Activated CD4-positive, alpha-beta T cell treated with anti-CD3 and anti-CD28 coated beads, Interleukin-2, amount 10 ng/mL, durations not matched to agents 24 days and 14 days (primary cell): ENCODE measurements around the gene DHX35. TPM values are rescaled to one million over a fixed set of nuclear protein-coding genes. Genes with fewer than 3 reads are reported as not detected.

Experiments used
- DNase-seq: peaks from one replicate; pipeline ENCODE4 v3.0.0; 2022
- H3K27ac Mint-ChIP-seq: one replicate; pipeline ENCODE4 v1.8.0; 2022; ENCODE audit warnings: mild to moderate bottlenecking, mixed read lengths
- H3K27me3 Mint-ChIP-seq: one replicate; pipeline ENCODE4 v1.8.0; 2022; ENCODE audit warnings: mixed read lengths
- H3K36me3 Mint-ChIP-seq: one replicate; pipeline ENCODE4 v1.8.0; 2022; ENCODE audit warnings: low read depth, mild to moderate bottlenecking, mixed read lengths
- H3K4me1 Mint-ChIP-seq: one replicate; pipeline ENCODE4 v1.8.0; 2021; ENCODE audit warnings: mixed read lengths
- H3K4me3 Mint-ChIP-seq: one replicate; pipeline ENCODE4 v1.8.0; 2022; ENCODE audit warnings: mild to moderate bottlenecking, moderate library complexity, mixed read lengths
- H3K9me3 Mint-ChIP-seq: one replicate; pipeline ENCODE4 v1.8.0; 2021; ENCODE audit warnings: mixed read lengths
- intact Hi-C: fragments of 100-400 bp; cut with micrococcal nuclease; formaldehyde crosslinking; loops from one replicate; pipeline ENCODE4 v1.15.1; 2023
- total RNA-seq: library from RNA; stranded (reverse); gene quantifications from 2 replicates; pipeline ENCODE4 v1.2.3, GENCODE V29; 2022

DHX35 gene
- total RNA-seq, 1 donor from 2014 or later, result 18.3 TPM

GRCh38 chr20:39076958-39077357, 114.8 kb downstream of the DHX35 start:
- H3K9me3 Mint-ChIP-seq, result no peaks in the 10 kb centered on the region

GRCh38 chr20:39080326-39080725, 118.2 kb downstream of the DHX35 start:
- no peaks in the 10 kb centered on the region for H3K36me3 Mint-ChIP-seq
- peaks cover 3% of the 10 kb centered on the region for H3K4me1 Mint-ChIP-seq
- no peaks in the 10 kb centered on the region for H3K9me3 Mint-ChIP-seq
- no peak overlapping the region for H3K4me3 Mint-ChIP-seq
- peaks cover 27% of the 10 kb centered on the region for H3K27me3 Mint-ChIP-seq
- intact Hi-C loops, result loop anchor here (10.0 kb wide), 1 partner anchor 436 kb away; no protein-coding TSS in a partner anchor
- DNase-seq, result no peak
- H3K27ac Mint-ChIP-seq, result no peak overlapping the region

More at GRCh38 chr20:39076958-39077357, 114.8 kb downstream of the DHX35 start:
- Mint-ChIP-seq H3K36me3 (no peaks in the 10 kb centered on the region), H3K4me1 (peaks cover 3% of the 10 kb centered on the region), H3K4me3 (no peak overlapping the region), H3K27me3 (peaks cover 41% of the 10 kb centered on the region), H3K27ac (no peak overlapping the region)
- DNase-seq, result no peak
- intact Hi-C loops, result no loop called here

DNA sequence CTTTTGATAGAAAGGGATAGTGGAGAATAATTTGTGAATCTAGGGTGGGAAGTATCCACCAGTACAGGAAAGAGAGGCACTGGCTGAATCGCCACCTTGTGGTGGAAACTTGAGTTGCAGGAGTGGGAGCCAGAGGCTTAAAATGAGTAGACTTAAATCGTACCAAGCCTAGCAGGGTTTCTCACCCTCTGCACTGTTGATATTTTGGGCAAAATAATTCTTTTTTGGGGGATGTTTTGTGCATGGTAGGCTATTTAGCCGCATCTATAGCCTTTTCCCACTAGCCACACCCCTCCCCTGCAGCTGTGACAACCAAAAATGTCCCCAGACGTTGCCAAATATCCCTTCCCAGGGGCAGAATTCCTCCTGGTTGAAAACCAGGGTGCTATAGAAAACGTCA, 119.1 kb downstream of the DHX35 start:
- Mint-ChIP-seq H3K4me1 (peaks cover 3% of the 10 kb centered on the region), H3K27ac (no peak overlapping the region), H3K27me3 (peaks cover 25% of the 10 kb centered on the region), H3K36me3 (no peaks in the 10 kb centered on the region), H3K9me3 (no peaks in the 10 kb centered on the region), H3K4me3 (no peak overlapping the region)
- peak; percentile 95 for DNase-seq
- intact Hi-C loops, result loop anchor here (1.0 to 10.0 kb wide), 3 partner anchors 31 to 436 kb away; partner anchors contain the start of gene FAM83D

- Mint-ChIP-seq H3K27ac (no peak overlapping the region), H3K4me1 (peaks cover 3% of the 10 kb centered on the region), H3K36me3 (no peaks in the 10 kb centered on the region), H3K9me3 (no peaks in the 10 kb centered on the region), H3K4me3 (no peak overlapping the region), H3K27me3 (peaks cover 17% of the 10 kb centered on the region)
- intact Hi-C loops, result loop anchor here (10.0 kb wide), 1 partner anchor 438 kb away; no protein-coding TSS in a partner anchor
- no peak for DNase-seq
These were observed 120.7 kb downstream of the DHX35 start for GRCh38 chr20:39082622-39083398.

- no peak overlapping the region for H3K4me3 Mint-ChIP-seq
- H3K9me3 Mint-ChIP-seq, result no peaks in the 10 kb centered on the region
- peaks cover 10% of the 10 kb centered on the region for H3K27me3 Mint-ChIP-seq
- no peak overlapping the region for H3K27ac Mint-ChIP-seq
- peaks cover under 1% of the 10 kb centered on the region for H3K4me1 Mint-ChIP-seq
- no peak for DNase-seq
- H3K36me3 Mint-ChIP-seq, result no peaks in the 10 kb centered on the region
- intact Hi-C loops, result loop anchor here (10.0 kb wide), 1 partner anchor 439 kb away; no protein-coding TSS in a partner anchor
These were observed 121.6 kb downstream of the DHX35 start for GRCh38 chr20:39083761-39084160.

DNA sequence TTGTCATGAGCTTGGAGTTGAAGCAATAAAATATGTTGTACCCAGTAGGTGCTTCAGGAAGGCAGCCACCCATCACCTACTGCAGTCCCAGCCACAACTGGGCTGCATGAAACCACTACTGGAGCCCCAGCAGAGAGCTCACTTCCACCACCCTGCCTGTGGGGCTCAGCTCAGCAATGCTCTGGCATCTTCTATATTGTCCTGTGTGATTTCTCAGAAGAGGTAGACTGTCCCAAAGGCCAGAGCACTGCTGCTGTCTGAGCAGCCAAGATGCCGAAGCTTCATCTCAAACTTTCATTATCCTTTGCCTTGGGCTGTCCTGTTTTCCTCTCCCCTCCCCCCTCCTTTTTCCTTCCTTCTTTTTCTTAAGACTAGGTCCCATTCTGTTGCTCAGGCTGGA, 126.9 kb downstream of the DHX35 start:
- H3K27me3 Mint-ChIP-seq, result no peaks in the 10 kb centered on the region
- intact Hi-C loops, result loop anchor here (10.0 kb wide), 1 partner anchor 444 kb away; no protein-coding TSS in a partner anchor
- DNase-seq, result no peak
- no peaks in the 10 kb centered on the region for H3K9me3 Mint-ChIP-seq
- no peak overlapping the region for H3K4me3 Mint-ChIP-seq
- no peak overlapping the region for H3K27ac Mint-ChIP-seq
- H3K4me1 Mint-ChIP-seq, result no peaks in the 10 kb centered on the region
- H3K36me3 Mint-ChIP-seq, result no peaks in the 10 kb centered on the region

Other genes starting within 250 kb of the DHX35 start
- not detected in 2 replicates for gene SLC32A1, start 237.9 kb upstream of the DHX35 start, total RNA-seq
- 15.2 and 15.8 TPM in 2 replicates for gene ACTR5, start 213.9 kb upstream of the DHX35 start, total RNA-seq
- gene PPP1R16B, start 156.6 kb upstream of the DHX35 start, total RNA-seq, result 133 TPM in 2 replicates
- 12.9 and 13.7 TPM in 2 replicates for gene FAM83D, start 35.9 kb upstream of the DHX35 start, total RNA-seq